Measurements from ENCODE around the gene ZDHHC16.
"Not testable (repeated sequence)": the region's sequence is repeated elsewhere in the genome, so short reads cannot be mapped to it uniquely, and the experiment has no call there.

ZDHHC16 gene

GRCh38 chr10:97445722-97446639 is at the start of gene ZDHHC16, which contains the start of gene EXOSC1:
TSS of gene ZDHHC16 (plus strand) at chr10:97446175. CDS start at chr10:97451676, 5,501 bp downstream.
TSS of gene EXOSC1 (minus strand) at chr10:97446006. CDS start at chr10:97445985, 21 bp downstream.
- peak; percentile 78 to 92 for DNase-seq (ENCODE audit: low read depth in 1 of 2, low spot score in 1 of 2)

GRCh38 chr10:97399843-97400545 is 46.0 kb upstream of the ZDHHC16 start:
- DNase-seq (ENCODE audit: low read depth in 1 of 2, low spot score in 1 of 2): no peak

- DNase-seq (ENCODE audit: low read depth in 1 of 2, low spot score in 1 of 2): peak in 1 of 2 donors; percentile 90
Observed at GRCh38 chr10:97400665-97401454, 45.1 kb upstream of the ZDHHC16 start, which contains the start of gene RRP12. TSS of gene RRP12 (minus strand) at chr10:97401340. CDS start at chr10:97401231, 109 bp downstream.

- no peak for DNase-seq (ENCODE audit: low read depth in 1 of 2, low spot score in 1 of 2)
Observed at GRCh38 chr10:97401455-97401919, 44.5 kb upstream of the ZDHHC16 start.

GRCh38 chr10:97404044-97404443 is 41.9 kb upstream of the ZDHHC16 start:
- DNase-seq (ENCODE audit: low read depth in 1 of 2, low spot score in 1 of 2): no peak

- DNase-seq (ENCODE audit: low read depth in 1 of 2, low spot score in 1 of 2): no peak
Observed at GRCh38 chr10:97406064-97406463, 39.9 kb upstream of the ZDHHC16 start.

GRCh38 chr10:97406483-97406882 is 39.5 kb upstream of the ZDHHC16 start:
- DNase-seq (ENCODE audit: low read depth in 1 of 2, low spot score in 1 of 2): not testable (repeated sequence)

- DNase-seq (ENCODE audit: low read depth in 1 of 2, low spot score in 1 of 2): peak in 1 of 2 donors; percentile 69
Observed at GRCh38 chr10:97407211-97407951, 38.6 kb upstream of the ZDHHC16 start.

- no peak for DNase-seq (ENCODE audit: low read depth in 1 of 2, low spot score in 1 of 2)
Observed at GRCh38 chr10:97407952-97408248, 38.1 kb upstream of the ZDHHC16 start.

GRCh38 chr10:97408496-97408992 is 37.4 kb upstream of the ZDHHC16 start:
- no peak for DNase-seq (ENCODE audit: low read depth in 1 of 2, low spot score in 1 of 2)

- DNase-seq (ENCODE audit: low read depth in 1 of 2, low spot score in 1 of 2): no peak
Observed at GRCh38 chr10:97411406-97411805, 34.6 kb upstream of the ZDHHC16 start.

- peak in 1 of 2 donors; percentile 67 for DNase-seq (ENCODE audit: low read depth in 1 of 2, low spot score in 1 of 2)
Observed at GRCh38 chr10:97412891-97413304, 33.1 kb upstream of the ZDHHC16 start.

GRCh38 chr10:97416565-97416964 is 29.4 kb upstream of the ZDHHC16 start:
- DNase-seq (ENCODE audit: low read depth in 1 of 2, low spot score in 1 of 2): no peak

GRCh38 chr10:97423757-97424098 is 22.2 kb upstream of the ZDHHC16 start:
- DNase-seq (ENCODE audit: low read depth in 1 of 2, low spot score in 1 of 2): not testable (repeated sequence)

- DNase-seq (ENCODE audit: low read depth in 1 of 2, low spot score in 1 of 2): peak; percentile 90 to 93
Observed at GRCh38 chr10:97425964-97426775, 19.8 kb upstream of the ZDHHC16 start, which contains the start of gene PGAM1. TSS of gene PGAM1 (plus strand) at chr10:97426191. CDS start at chr10:97426308, 117 bp downstream.

GRCh38 chr10:97426776-97427570 is 19.0 kb upstream of the ZDHHC16 start:
- DNase-seq (ENCODE audit: low read depth in 1 of 2, low spot score in 1 of 2): no peak

GRCh38 chr10:97427571-97428179 is 18.3 kb upstream of the ZDHHC16 start:
- peak in 1 of 2 donors; percentile 32 for DNase-seq (ENCODE audit: low read depth in 1 of 2, low spot score in 1 of 2)

- peak in 1 of 2 donors; percentile 45 for DNase-seq (ENCODE audit: low read depth in 1 of 2, low spot score in 1 of 2)
Observed at GRCh38 chr10:97428572-97428981, 17.4 kb upstream of the ZDHHC16 start.
